ENCODE measurements around the gene PACS2. TPM values are rescaled to one million over a fixed set of nuclear protein-coding genes. Genes with fewer than 3 reads are reported as not detected.

The PACS2 gene
- total RNA-seq, 1 donor from 2014 or later = 22.5 TPM

DNA sequence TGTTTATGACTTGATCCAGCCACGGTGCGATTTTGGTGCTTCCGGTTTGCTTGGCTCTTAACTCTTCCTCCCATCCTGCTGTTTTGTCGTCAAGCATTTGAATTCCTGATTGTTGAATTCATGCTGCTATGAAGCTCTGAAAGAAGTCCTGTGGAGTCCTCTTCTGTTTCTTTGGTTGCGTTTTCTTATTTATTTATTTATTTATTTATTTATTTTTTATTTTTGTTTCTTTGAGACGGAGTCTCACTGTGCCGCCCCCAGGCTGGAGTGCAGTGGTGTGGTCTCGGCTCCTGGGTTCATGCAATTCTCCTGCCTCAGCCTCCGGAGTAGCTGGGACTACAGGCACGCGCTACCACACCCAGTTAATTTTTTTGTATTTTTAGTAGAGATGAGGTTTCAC, 102.1 kb downstream of the PACS2 start:
- H3K9me3 Mint-ChIP-seq = no peaks in the 10 kb centered on the region
- H3K4me3 Mint-ChIP-seq = peak overlapping the region; percentile 65
- no peak overlapping the region for H3K27ac ChIP-seq
- peaks cover 26% of the 10 kb centered on the region for H3K4me1 ChIP-seq
- H3K27ac Mint-ChIP-seq = no peak overlapping the region
- TF ChIP-seq, protein P1, sequence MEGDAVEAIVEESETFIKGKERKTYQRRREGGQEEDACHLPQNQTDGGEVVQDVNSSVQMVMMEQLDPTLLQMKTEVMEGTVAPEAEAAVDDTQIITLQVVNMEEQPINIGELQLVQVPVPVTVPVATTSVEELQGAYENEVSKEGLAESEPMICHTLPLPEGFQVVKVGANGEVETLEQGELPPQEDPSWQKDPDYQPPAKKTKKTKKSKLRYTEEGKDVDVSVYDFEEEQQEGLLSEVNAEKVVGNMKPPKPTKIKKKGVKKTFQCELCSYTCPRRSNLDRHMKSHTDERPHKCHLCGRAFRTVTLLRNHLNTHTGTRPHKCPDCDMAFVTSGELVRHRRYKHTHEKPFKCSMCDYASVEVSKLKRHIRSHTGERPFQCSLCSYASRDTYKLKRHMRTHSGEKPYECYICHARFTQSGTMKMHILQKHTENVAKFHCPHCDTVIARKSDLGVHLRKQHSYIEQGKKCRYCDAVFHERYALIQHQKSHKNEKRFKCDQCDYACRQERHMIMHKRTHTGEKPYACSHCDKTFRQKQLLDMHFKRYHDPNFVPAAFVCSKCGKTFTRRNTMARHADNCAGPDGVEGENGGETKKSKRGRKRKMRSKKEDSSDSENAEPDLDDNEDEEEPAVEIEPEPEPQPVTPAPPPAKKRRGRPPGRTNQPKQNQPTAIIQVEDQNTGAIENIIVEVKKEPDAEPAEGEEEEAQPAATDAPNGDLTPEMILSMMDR (IDR thresholded peaks at IDR 0.05) = no peak
- TF ChIP-seq EZH2 (IDR thresholded peaks at IDR 0.05) (no peak), EZH2phosphoT487 (IDR thresholded peaks at IDR 0.05) (no peak)
- DNase-seq (ENCODE audit: low spot score) = no peak
- peaks cover 1% of the 10 kb centered on the region for H3K36me3 Mint-ChIP-seq
- peaks cover 22% of the 10 kb centered on the region for H3K4me1 Mint-ChIP-seq
- no peak overlapping the region for H3K9ac ChIP-seq
- no peaks in the 10 kb centered on the region for H3K36me3 ChIP-seq
- peaks cover 15% of the 10 kb centered on the region for H3K27me3 Mint-ChIP-seq (ENCODE audit: insufficient read depth, low read depth)
- peaks cover 13% of the 10 kb centered on the region for H4K20me1 ChIP-seq (ENCODE audit: low read depth)
- no peak overlapping the region for H2AFZ ChIP-seq (replicated peaks)
- no peak overlapping the region for H3K4me2 ChIP-seq
- no peaks in the 10 kb centered on the region for H3K9me3 ChIP-seq (ENCODE audit: low read depth)
- H3K4me3 ChIP-seq = no peak overlapping the region
- H3K79me2 ChIP-seq (ENCODE audit: low read depth) = peaks cover 26% of the 10 kb centered on the region
- H3F3A ChIP-seq (ENCODE audit: low read depth) = peaks cover 10% of the 10 kb centered on the region
- peaks cover 42% of the 10 kb centered on the region for H3K27me3 ChIP-seq

DNA sequence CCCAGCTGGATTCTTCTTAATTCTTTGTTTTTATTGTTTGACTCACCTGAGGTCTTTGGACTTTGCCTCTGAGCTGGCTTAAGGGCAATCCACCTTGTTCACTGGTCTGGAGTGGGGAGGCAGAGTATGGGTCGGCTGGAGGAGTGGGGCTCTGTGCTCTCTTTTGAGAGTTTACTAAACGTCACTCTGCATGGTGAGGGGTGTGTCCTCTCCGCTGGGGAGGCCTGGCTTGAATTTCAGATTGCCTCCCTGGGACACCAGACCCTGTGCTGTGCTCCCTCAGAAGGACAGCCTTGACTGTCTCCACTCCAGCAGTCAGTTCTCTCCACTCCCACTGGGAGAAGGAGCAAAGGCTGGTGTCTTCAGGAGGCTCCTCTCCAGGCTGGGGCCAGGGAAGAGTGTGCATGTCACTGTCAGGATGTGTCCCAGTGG, 103.2 kb downstream of the PACS2 start:
- peaks cover 37% of the 10 kb centered on the region for H3K79me2 ChIP-seq (ENCODE audit: low read depth)
- Mint-ChIP-seq H3K27me3 (ENCODE audit: insufficient read depth, low read depth) (peaks cover 10% of the 10 kb centered on the region), H3K9me3 (no peaks in the 10 kb centered on the region), H3K4me1 (peaks cover 27% of the 10 kb centered on the region), H3K4me3 (peak overlapping the region; percentile 85), H3K27ac (no peak overlapping the region), H3K36me3 (peaks cover 4% of the 10 kb centered on the region)
- H3F3A ChIP-seq (ENCODE audit: low read depth) = peaks cover 10% of the 10 kb centered on the region
- H3K4me3 ChIP-seq = no peak overlapping the region
- no peaks in the 10 kb centered on the region for H3K9me3 ChIP-seq (ENCODE audit: low read depth)
- H3K4me2 ChIP-seq = no peak overlapping the region
- no peaks in the 10 kb centered on the region for H3K36me3 ChIP-seq
- peaks cover 24% of the 10 kb centered on the region for H3K4me1 ChIP-seq
- H2AFZ ChIP-seq (replicated peaks) = no peak overlapping the region
- no peak overlapping the region for H3K27ac ChIP-seq
- DNase-seq (ENCODE audit: low spot score) = no peak
- H4K20me1 ChIP-seq (ENCODE audit: low read depth) = peaks cover 24% of the 10 kb centered on the region
- H3K9ac ChIP-seq = no peak overlapping the region
- H3K27me3 ChIP-seq = peaks cover 31% of the 10 kb centered on the region
- TF ChIP-seq EZH2 (IDR thresholded peaks at IDR 0.05) = no peak
- TF ChIP-seq EZH2phosphoT487 (IDR thresholded peaks at IDR 0.05) = no peak
- TF ChIP-seq, protein P1 (IDR thresholded peaks at IDR 0.05) = no peak

DNA sequence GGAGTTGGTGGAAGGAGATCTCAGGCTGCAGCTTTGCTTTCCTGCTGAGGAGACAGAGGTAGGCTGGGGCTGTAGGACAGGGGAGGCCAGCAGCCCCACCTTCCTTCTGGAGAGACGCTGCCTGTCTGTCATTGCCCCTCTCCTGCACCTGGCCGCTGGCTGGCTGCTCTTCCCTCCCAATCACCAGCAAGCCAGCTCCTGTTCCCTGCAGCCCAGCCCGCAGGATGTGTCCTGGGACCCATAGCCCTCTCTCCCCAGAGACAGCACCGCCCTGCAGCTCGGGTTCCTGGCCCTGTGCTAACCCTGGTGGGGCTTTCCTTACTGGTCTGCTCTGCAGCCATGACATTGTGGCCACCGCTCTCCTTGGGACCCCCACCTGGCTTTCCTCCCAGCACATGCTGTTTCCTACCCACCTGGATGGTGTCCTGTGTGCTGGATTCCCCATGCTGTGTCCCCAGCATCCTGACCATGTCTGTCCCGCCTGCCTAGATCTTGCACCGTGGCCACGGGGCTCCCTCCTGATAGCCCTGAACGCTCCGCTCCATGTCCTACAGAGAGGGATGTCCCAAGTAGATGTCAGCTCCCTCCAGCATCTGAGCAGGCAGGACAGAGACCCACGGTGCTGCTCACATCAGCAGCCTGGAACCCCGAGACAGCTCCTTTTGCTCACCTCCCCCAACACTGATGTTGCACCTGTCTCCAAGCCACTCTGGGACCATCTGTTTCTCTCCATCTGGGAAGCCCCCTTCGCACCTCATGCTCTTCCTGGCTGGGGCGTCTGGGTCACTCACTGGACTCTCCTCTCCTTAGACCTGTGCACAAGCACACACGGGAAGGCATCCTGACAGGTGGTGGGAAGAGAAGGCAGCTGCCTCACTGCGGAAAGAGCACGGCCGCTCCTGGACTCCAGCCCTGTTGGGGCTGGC, 104.0 kb downstream of the PACS2 start:
- Mint-ChIP-seq H3K27me3 (ENCODE audit: insufficient read depth, low read depth) (peaks cover 5% of the 10 kb centered on the region), H3K9me3 (no peaks in the 10 kb centered on the region), H3K36me3 (peaks cover 5% of the 10 kb centered on the region), H3K4me1 (peaks cover 28% of the 10 kb centered on the region), H3K27ac (peak overlapping the region; percentile 53), H3K4me3 (peak overlapping the region; percentile 85)
- Histone ChIP-seq H3K9ac (no peak overlapping the region), H3K27me3 (peaks cover 23% of the 10 kb centered on the region), H3F3A (ENCODE audit: low read depth) (peaks cover 10% of the 10 kb centered on the region), H3K79me2 (ENCODE audit: low read depth) (peaks cover 45% of the 10 kb centered on the region), H2AFZ (replicated peaks) (no peak overlapping the region), H3K4me2 (peak overlapping the region; percentile 98), H3K9me3 (ENCODE audit: low read depth) (no peaks in the 10 kb centered on the region), H3K4me3 (peak overlapping the region; percentile 84), H3K27ac (no peak overlapping the region), H3K4me1 (peaks cover 24% of the 10 kb centered on the region), H4K20me1 (ENCODE audit: low read depth) (peaks cover 32% of the 10 kb centered on the region), H3K36me3 (no peaks in the 10 kb centered on the region)
- DNase-seq (ENCODE audit: low spot score) = no peak
- TF ChIP-seq EZH2 (IDR thresholded peaks at IDR 0.05) (no peak), EZH2phosphoT487 (IDR thresholded peaks at IDR 0.05) (no peak)
- TF ChIP-seq, protein P1 (IDR thresholded peaks at IDR 0.05) = no peak
